H1 (cell line): ENCODE results near the gene ID2. TPM values are rescaled to one million over a fixed set of nuclear protein-coding genes. Genes with fewer than 3 reads are reported as not detected.

Source experiments
- CTCF ChIA-PET: fragments of 300-600 bp; sonication (Branson Sonifier 250); formaldehyde crosslinking; loops from one replicate; lab custom pipeline; 2021; ENCODE audit not compliant: partially characterized antibody; lab: Charles Lee
- POLR2A ChIA-PET: fragments of 300-600 bp; sonication (Branson Sonifier 250); formaldehyde crosslinking; loops from one replicate; lab custom pipeline; 2021; ENCODE audit warnings: inconsistent platforms; ENCODE audit not compliant: partially characterized antibody; lab: Charles Lee
- DNase-seq, 2 experiments: peaks; one replicate each; pipeline versions ENCODE4 v3.0.0 to v3.0.0-alpha.2; 2010 to 2022; ENCODE audit warnings: low spot score in 2 of 2, low read depth in 1 of 2, mixed read lengths in 1 of 2
- FAIRE-seq: peaks from 2 replicates; lab custom pipeline; 2011; peaks lifted over from hg19 to GRCh38; lab: Jason Lieb, UNC
- H2AFZ ChIP-seq: 2 replicates; pipeline ENCODE4 v1.8.1; 2012; ENCODE audit warnings: low read length, inconsistent platforms
- H2AK5ac ChIP-seq: 2 replicates; pipeline ENCODE4 v1.6.1; 2013; ENCODE audit warnings: low read depth, low read length
- H2BK120ac ChIP-seq: replicated peaks from 2 replicates; pipeline ENCODE3; 2013; ENCODE audit warnings: low read depth, low read length, inconsistent platforms
- H2BK12ac ChIP-seq: 2 replicates; pipeline ENCODE4 v1.6.1; 2013; ENCODE audit warnings: low read depth, low read length
- H2BK15ac ChIP-seq: 2 replicates; pipeline ENCODE4 v1.6.1; 2013; ENCODE audit warnings: low read length
- H2BK20ac ChIP-seq: 2 replicates; pipeline ENCODE4 v1.6.1; 2013; ENCODE audit warnings: low read length
- H2BK5ac ChIP-seq: 2 replicates; pipeline ENCODE4 v1.6.1; 2013; ENCODE audit warnings: low read depth, low read length
- H3K14ac ChIP-seq: 2 replicates; pipeline ENCODE4 v1.6.1; 2013; ENCODE audit warnings: inconsistent platforms; ENCODE audit not compliant: insufficient read length
- H3K18ac ChIP-seq: 2 replicates; pipeline ENCODE4 v1.6.1; 2013; ENCODE audit warnings: low read length; ENCODE audit errors: extremely low read depth
- H3K23ac ChIP-seq: 2 replicates; pipeline ENCODE4 v1.6.1; 2013; ENCODE audit warnings: inconsistent platforms; ENCODE audit not compliant: insufficient read length
- H3K23me2 ChIP-seq: 2 replicates; pipeline ENCODE4 v1.6.1; 2013; ENCODE audit warnings: low read depth, low read length
- H3K27ac ChIP-seq: 2 replicates; pipeline ENCODE4 v1.6.1; 2011; ENCODE audit warnings: low read depth, low read length, inconsistent platforms
- H3K27me3 ChIP-seq, 4 experiments: replicated peaks in 1 of 4; 1 replicate in 1 of 4; 2 replicates in 3 of 4; pipeline versions ENCODE4 v1.6.1 to v1.8.1; 2011 to 2013; ENCODE audit warnings: low read length in 3 of 4, mild to moderate bottlenecking in 3 of 4, inconsistent platforms in 2 of 4, mixed read lengths in 2 of 4, moderate library complexity in 1 of 4; ENCODE audit not compliant: control insufficient read depth in 3 of 4, insufficient read depth in 3 of 4; ENCODE audit errors: extremely low read depth in 1 of 4
- H3K36me3 ChIP-seq, 4 experiments: 2 replicates each; pipeline versions ENCODE4 v1.6.1 to v1.8.1; 2011 to 2013; ENCODE audit warnings: mild to moderate bottlenecking in 4 of 4, low read length in 3 of 4, moderate library complexity in 2 of 4, control low read depth in 1 of 4, inconsistent platforms in 1 of 4; ENCODE audit not compliant: insufficient read depth in 4 of 4, control insufficient read depth in 2 of 4
- H3K4ac ChIP-seq: replicated peaks from 2 replicates; pipeline ENCODE3; 2013; ENCODE audit warnings: low read length, low read depth, mixed read lengths, inconsistent platforms; ENCODE audit not compliant: insufficient read length
- H3K4me1 ChIP-seq, 4 experiments: replicated peaks in 1 of 4; 1 replicate in 1 of 4; 2 replicates in 3 of 4; pipeline versions ENCODE4 v1.6.1 to v1.8.1; 2011 to 2013; ENCODE audit warnings: low read length in 3 of 4, inconsistent platforms in 2 of 4, mixed read lengths in 1 of 4; ENCODE audit not compliant: insufficient read depth in 4 of 4, control insufficient read depth in 3 of 4
- H3K4me2 ChIP-seq, 2 experiments: 2 replicates each; pipeline versions ENCODE4 v1.6.1 to v1.8.1; 2011 to 2013; ENCODE audit warnings: low read depth in 2 of 2, low read length in 2 of 2, control low read depth in 1 of 2, inconsistent platforms in 1 of 2, mild to moderate bottlenecking in 1 of 2; ENCODE audit not compliant: insufficient read depth in 1 of 2
- H3K4me3 ChIP-seq, 4 experiments: fragments of 200-600, 300-600 bp in 1 of 4; sonication (generic), shearing (Covaris generic), sonication (Bioruptor Twin) in 1 of 4; 2 replicates each; pipeline versions ENCODE4 v1.5.1 to v1.8.1; 2011 to 2016; ENCODE audit warnings: low read length in 4 of 4, low read depth in 3 of 4, control low read depth in 2 of 4, inconsistent platforms in 2 of 4, mild to moderate bottlenecking in 2 of 4, mixed read lengths in 1 of 4, moderate library complexity in 1 of 4; ENCODE audit not compliant: insufficient read depth in 2 of 4; ENCODE audit errors: extremely low read depth in 1 of 4
- H3K56ac ChIP-seq: replicated peaks from 2 replicates; pipeline ENCODE3; 2013; ENCODE audit warnings: low read depth, mild to moderate bottlenecking, mixed read lengths, low read length, inconsistent platforms; ENCODE audit not compliant: insufficient read length
- H3K79me1 ChIP-seq: 2 replicates; pipeline ENCODE4 v1.6.1; 2013; ENCODE audit warnings: low read depth, low read length, control low read depth
- H3K79me2 ChIP-seq, 2 experiments: 2 replicates each; pipeline versions ENCODE4 v1.6.1 to v1.8.1; 2012 to 2013; ENCODE audit warnings: low read length in 2 of 2, mild to moderate bottlenecking in 2 of 2, inconsistent platforms in 1 of 2; ENCODE audit not compliant: insufficient read depth in 2 of 2, control insufficient read depth in 1 of 2
- H3K9ac ChIP-seq, 4 experiments: replicated peaks in 1 of 4; 1 replicate in 1 of 4; 2 replicates in 3 of 4; pipeline versions ENCODE4 v1.6.1 to v1.8.1; 2011 to 2013; ENCODE audit warnings: low read depth in 3 of 4, low read length in 3 of 4, control low read depth in 2 of 4, mild to moderate bottlenecking in 2 of 4, moderate library complexity in 2 of 4, inconsistent platforms in 1 of 4; ENCODE audit errors: extremely low read depth in 1 of 4
- H3K9me3 ChIP-seq, 2 experiments: 2 replicates each; pipeline versions ENCODE4 v1.6.1 to v1.8.1; 2012 to 2013; ENCODE audit warnings: mild to moderate bottlenecking in 2 of 2, moderate library complexity in 2 of 2, control low read depth in 1 of 2, inconsistent platforms in 1 of 2, low read depth in 1 of 2, low read length in 1 of 2, mixed read lengths in 1 of 2; ENCODE audit not compliant: insufficient read depth in 2 of 2
- H4K20me1 ChIP-seq, 2 experiments: replicated peaks in 1 of 2; 2 replicates each; pipeline versions ENCODE3 to v1.8.1; 2011 to 2013; ENCODE audit warnings: inconsistent platforms in 2 of 2, low read length in 2 of 2, mild to moderate bottlenecking in 1 of 2; ENCODE audit not compliant: insufficient read depth in 2 of 2, control insufficient read depth in 1 of 2
- H4K5ac ChIP-seq: 2 replicates; pipeline ENCODE4 v1.6.1; 2013; ENCODE audit warnings: low read length, low read depth, mixed read lengths, inconsistent platforms; ENCODE audit not compliant: insufficient read length
- H4K8ac ChIP-seq: 2 replicates; pipeline ENCODE4 v1.8.0; 2013; ENCODE audit warnings: mild to moderate bottlenecking, moderate library complexity, low read length, inconsistent platforms; ENCODE audit not compliant: insufficient read depth; ENCODE audit errors: extremely low read depth
- H4K91ac ChIP-seq: replicated peaks from 2 replicates; pipeline ENCODE3; 2013; ENCODE audit warnings: low read length, mixed read lengths, inconsistent platforms; ENCODE audit not compliant: insufficient read length
- CBX8 ChIP-seq: fragments of 300-800, 300-1000 bp; sonication (generic); IDR thresholded peaks from 2 replicates; pipeline ENCODE4 v1.7.1; 2016; ENCODE audit warnings: low read depth, low read length, borderline replicate concordance
- CHD2 ChIP-seq: IDR thresholded peaks from 2 replicates; pipeline ENCODE4 v1.6.1; 2012; ENCODE audit warnings: low read length, improper control_type of control experiment
- HDAC6 ChIP-seq: IDR thresholded peaks from one replicate; pipeline ENCODE4 v1.7.1; 2012; ENCODE audit warnings: low read depth, mild to moderate bottlenecking, inconsistent platforms, low read length, moderate library complexity
- JUND ChIP-seq: IDR thresholded peaks from 2 replicates; pipeline ENCODE4 v1.6.1; 2011; ENCODE audit warnings: mild to moderate bottlenecking, improper control_type of control experiment, low read length
- PHF8 ChIP-seq: fragments of 200-600 bp; sonication (generic); conservative IDR thresholded peaks from 2 replicates; pipeline ENCODE4 v1.7.1; 2012; ENCODE audit warnings: low read depth, mild to moderate bottlenecking, inconsistent platforms, low read length, moderate library complexity
- SAP30 ChIP-seq: fragments of 300-600 bp; sonication (generic); IDR thresholded peaks from 2 replicates; pipeline ENCODE4 v1.7.1; 2012; ENCODE audit warnings: low read length, moderate library complexity, mild to moderate bottlenecking, inconsistent platforms; ENCODE audit not compliant: insufficient read depth, insufficient replicate concordance
- WGBS, 2 experiments: shearing (Covaris generic) in 1 of 2; methylation state at CpG; one replicate each; pipeline versions ENCODE4 v1.1.6 to v1.1.7; 2013 to 2015; ENCODE audit warnings: low lambda C conversion rate in 2 of 2, mixed read lengths in 2 of 2, inconsistent platforms in 1 of 2, low coverage in 1 of 2, missing lambda C conversion rate in 1 of 2; ENCODE audit not compliant: insufficient replicate concordance in 2 of 2, insufficient coverage in 1 of 2, insufficient read length in 1 of 2; ENCODE audit errors: extremely low coverage in 1 of 2, missing lambda C conversion rate in 1 of 2; 5-methylcytosine and 5-hydroxymethylcytosine counted together
- polyA plus RNA-seq, 7 experiments: library from polyadenylated mRNA; depleted of rRNA in 3 of 7; stranded (reverse) in 5 of 7; unstranded in 2 of 7; fragments of >200 nt in 5 of 7; fragments of 200-250 nt in 2 of 7; gene quantifications; 1 replicate in 5 of 7; 2 replicates in 1 of 7; 4 replicates in 1 of 7; pipeline versions ENCODE4 v1.2.1 to v1.2.3, GENCODE V29; 2011 to 2013; ENCODE audit warnings: missing spikeins in 2 of 7, mixed read lengths in 2 of 7
- total RNA-seq: library from RNA; stranded (reverse); fragmentation: NEBNext Ultra II Directional; extraction: Animal tissue kit (Norgen Biotek cat#: 25700); gene quantifications from 2 replicates; pipeline ENCODE4 v1.2.1, GENCODE V29; 2021

ID2 gene
- total and polyA plus RNA-seq, 2 of the 8 experiments (the other 6 are each of a cell fraction or from before 2014, with no cell fraction given): 36.7 to 214 TPM

DNA sequence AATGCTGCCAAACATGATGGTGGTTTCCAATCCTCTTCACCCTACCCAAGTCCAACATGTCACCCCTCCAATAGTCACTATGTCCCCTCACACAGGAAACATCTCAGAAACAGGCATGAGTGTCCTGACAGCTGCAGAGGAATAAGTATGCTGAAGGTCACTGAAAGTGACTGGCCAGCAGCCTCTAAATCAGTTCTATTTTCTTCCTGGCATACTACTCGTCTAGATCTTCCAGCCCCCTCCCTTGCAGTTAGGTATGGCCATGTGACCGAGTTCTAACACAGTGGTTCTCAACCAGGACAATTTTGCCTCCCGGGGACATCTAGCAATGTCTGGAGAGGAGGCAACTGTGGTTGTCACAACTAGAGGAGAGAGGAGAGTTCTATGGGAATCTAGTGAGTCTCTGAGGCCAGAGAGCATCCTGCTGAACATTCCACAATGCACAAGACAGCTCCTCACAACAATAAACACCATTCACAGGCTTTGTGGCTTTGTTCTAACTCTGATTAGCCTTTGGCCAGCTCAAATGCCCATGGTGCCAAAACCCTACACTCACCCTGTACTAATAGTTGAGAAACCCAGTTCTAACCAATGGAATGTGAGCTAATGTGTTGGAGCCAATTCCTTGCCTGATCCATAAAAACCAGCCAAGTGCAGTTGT is 12.6 kb upstream of the ID2 start:
- Histone ChIP-seq H2BK20ac (no peak overlapping the region), H3K79me2 (no peaks in the 10 kb centered on the region), H3K23ac (no peak overlapping the region), H3K27ac (no peak overlapping the region), H3K36me3 (no peaks in the 10 kb centered on the region), H3K56ac (no peak overlapping the region), H3K4me2 (no peak overlapping the region), H3K4me3 (no peak overlapping the region), H3K27me3 (peaks cover 0 to 2% (median 0%) of the 10 kb centered on the region in 4 experiments; a peak in 1 of 7 replicates), H2AK5ac (no peak overlapping the region), H3K79me1 (no peaks in the 10 kb centered on the region), H3K9ac (no peak overlapping the region), H4K5ac (no peak overlapping the region), H4K20me1 (no peaks in the 10 kb centered on the region), H2BK120ac (no peak overlapping the region), H2BK12ac (no peak overlapping the region), H3K18ac (no peak overlapping the region), H2BK15ac (no peak overlapping the region), H3K4me1 (no peaks in the 10 kb centered on the region), H3K23me2 (peaks cover 9% of the 10 kb centered on the region; the same call in 1 of the 2 replicates), H3K14ac (no peak overlapping the region), H3K4ac (no peak overlapping the region), H2BK5ac (no peak overlapping the region), H2AFZ (no peak overlapping the region), H4K91ac (no peak overlapping the region), H3K9me3 (peaks cover 0 to 3% of the 10 kb centered on the region in 2 experiments; a peak in 1 of 4 replicates), H4K8ac (no peak overlapping the region)
- FAIRE-seq (no peak), DNase-seq (no peak)
- POLR2A ChIA-PET: interaction anchor here (0.9 to 1.7 kb wide), 2 partner anchors 11 to 28 kb away, joined by 3 to 4 read pairs; no protein-coding TSS in a partner anchor
- 72% methylated on average over 3 of the region's 3 CpGs; no CpG with 5 or more reads in 1 of the 2 experiments for WGBS, 2 experiments
- no peak for TF ChIP-seq PHF8
- no peak for TF ChIP-seq SAP30
- no peak for TF ChIP-seq HDAC6
- no peak for TF ChIP-seq CBX8
- TF ChIP-seq CHD2: no peak
- TF ChIP-seq JUND: no peak
- CTCF ChIA-PET: interaction anchor here (0.8 kb wide), 2 partner anchors 8 to 9 kb away, joined by 3 read pairs; no protein-coding TSS in a partner anchor
